HG03103 (cell line): Measurements from ENCODE around the gene GRAMD4.

Experiments
- ATAC-seq: cut with Tn5 transposase; IDR thresholded peaks from one replicate; pipeline ENCODE4 v1.9.1; 2021; ENCODE audit warnings: low read depth; ENCODE audit not compliant: unreplicated experiment

The GRAMD4 gene

GRCh38 chr22:46652847-46653331 is 32.7 kb downstream of the GRAMD4 start:
- no peak for ATAC-seq

- no peak for ATAC-seq
Observed at GRCh38 chr22:46653596-46653995, 33.4 kb downstream of the GRAMD4 start.

- no peak for ATAC-seq
Observed at GRCh38 chr22:46654426-46654825, 34.2 kb downstream of the GRAMD4 start.

- no peak for ATAC-seq
Observed at GRCh38 chr22:46654927-46655595, 34.9 kb downstream of the GRAMD4 start.

GRCh38 chr22:46655861-46656608 is 35.8 kb downstream of the GRAMD4 start:
- ATAC-seq: no peak

GRCh38 chr22:46656856-46657654 is 36.9 kb downstream of the GRAMD4 start:
- ATAC-seq: no peak

- no peak for ATAC-seq
Observed at GRCh38 chr22:46657655-46657953, 37.4 kb downstream of the GRAMD4 start.

GRCh38 chr22:46657996-46658947 is 38.1 kb downstream of the GRAMD4 start:
- ATAC-seq: no peak

- ATAC-seq: no peak
Observed at GRCh38 chr22:46659059-46659790, 39.0 kb downstream of the GRAMD4 start.

GRCh38 chr22:46659791-46660186 is 39.6 kb downstream of the GRAMD4 start:
- ATAC-seq: no peak

GRCh38 chr22:46660604-46661201 is 40.5 kb downstream of the GRAMD4 start:
- no peak for ATAC-seq

GRCh38 chr22:46661221-46661851 is 41.1 kb downstream of the GRAMD4 start:
- ATAC-seq: no peak

GRCh38 chr22:46662226-46662625 is 42.0 kb downstream of the GRAMD4 start:
- no peak for ATAC-seq

GRCh38 chr22:46663001-46663400 is 42.8 kb downstream of the GRAMD4 start:
- no peak for ATAC-seq

- no peak for ATAC-seq
Observed at GRCh38 chr22:46663436-46664100, 43.4 kb downstream of the GRAMD4 start.

- ATAC-seq: no peak
Observed at GRCh38 chr22:46664301-46664855, 44.2 kb downstream of the GRAMD4 start.

- no peak for ATAC-seq
Observed at GRCh38 chr22:46665151-46665695, 45.0 kb downstream of the GRAMD4 start.
